Subcutaneous adipose tissue (tissue), 4 donors: ENCODE results near the gene TMEM163. TPM values are rescaled to one million over a fixed set of nuclear protein-coding genes. Genes with fewer than 3 reads are reported as not detected.

Experiments used
- CTCF ChIP-seq: fragments of 450-650 bp; IDR thresholded peaks from one replicate; pipeline ENCODE4 v1.5.1; 2016; ENCODE audit warnings: low read depth, mild to moderate bottlenecking, control low read depth, antibody characterized with exemption, moderate library complexity
- total RNA-seq, 4 donors: library from RNA; depleted of rRNA; stranded (reverse); fragments of >200 nt; gene quantifications; one replicate each; pipeline ENCODE4 v1.1.0, GENCODE V29; 2016

Gene TMEM163
- total RNA-seq, 4 donors from 2014 or later = 0.16 to 3.2 TPM; not detected in 2

DNA sequence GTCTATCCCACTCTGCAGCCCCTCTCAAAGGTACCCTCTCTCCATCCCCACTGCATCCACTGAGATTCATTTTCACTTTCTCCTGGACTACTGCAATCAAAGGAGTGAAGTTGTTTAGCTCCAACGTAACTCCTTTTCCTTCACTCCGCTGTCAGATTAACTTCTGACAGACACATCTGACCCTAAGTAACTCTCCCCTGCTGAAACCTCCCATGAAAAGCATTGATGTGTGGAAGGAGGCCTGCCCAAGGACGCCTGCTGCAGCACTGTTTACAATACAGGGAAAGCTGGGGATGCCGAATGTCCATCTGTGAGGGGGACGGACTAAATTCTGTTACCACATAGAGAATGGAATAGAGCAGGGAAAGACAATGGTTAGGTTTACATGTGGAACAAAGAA lies 114.8 kb downstream of the TMEM163 start:
- no peak for TF ChIP-seq CTCF

GRCh38 chr2:134602666-134603065 lies 116.1 kb downstream of the TMEM163 start:
- no peak for TF ChIP-seq CTCF

- no peak for TF ChIP-seq CTCF
These were observed 117.5 kb downstream of the TMEM163 start for GRCh38 chr2:134601264-134601663.

GRCh38 chr2:134600208-134600607 lies 118.6 kb downstream of the TMEM163 start:
- TF ChIP-seq CTCF = no peak

DNA sequence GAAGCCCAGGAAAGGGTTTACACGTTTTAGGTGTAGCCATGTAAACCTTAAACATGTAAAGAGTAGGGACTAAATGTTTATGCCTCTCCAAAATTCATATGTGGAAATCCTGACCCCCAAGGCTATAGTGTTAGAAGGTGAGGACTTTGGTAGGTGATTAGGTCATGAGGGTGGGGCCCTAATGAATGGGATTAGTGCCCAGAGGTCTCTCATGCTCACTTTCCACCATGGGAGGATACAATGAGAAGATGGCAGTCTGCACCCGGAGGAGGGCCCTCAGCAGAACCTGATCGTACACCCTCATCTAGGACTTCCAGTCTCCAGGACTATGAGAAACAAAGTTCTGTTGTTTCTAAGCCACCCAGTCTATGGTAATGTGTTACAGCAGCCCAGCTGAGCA lies 119.6 kb downstream of the TMEM163 start:
- no peak for TF ChIP-seq CTCF

DNA sequence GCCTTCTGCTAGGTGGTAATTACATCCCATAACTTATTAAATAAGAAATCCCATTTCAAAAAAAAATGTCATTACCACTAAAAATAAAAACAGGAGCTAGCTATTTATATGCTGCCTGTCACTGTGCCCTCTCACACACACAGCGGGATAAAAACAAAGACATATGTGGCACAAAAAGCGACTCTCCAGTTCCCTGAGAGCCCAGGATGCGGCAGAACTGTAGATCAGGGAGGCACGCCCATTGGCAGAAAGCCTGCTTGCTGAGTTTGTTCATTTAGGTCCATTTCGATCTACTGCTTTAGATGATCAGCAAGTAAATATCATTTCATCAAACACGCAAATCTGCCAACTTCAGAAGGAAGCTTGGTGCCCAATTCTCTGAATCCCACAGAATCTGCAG lies 124.4 kb downstream of the TMEM163 start:
- TF ChIP-seq CTCF = no peak

DNA sequence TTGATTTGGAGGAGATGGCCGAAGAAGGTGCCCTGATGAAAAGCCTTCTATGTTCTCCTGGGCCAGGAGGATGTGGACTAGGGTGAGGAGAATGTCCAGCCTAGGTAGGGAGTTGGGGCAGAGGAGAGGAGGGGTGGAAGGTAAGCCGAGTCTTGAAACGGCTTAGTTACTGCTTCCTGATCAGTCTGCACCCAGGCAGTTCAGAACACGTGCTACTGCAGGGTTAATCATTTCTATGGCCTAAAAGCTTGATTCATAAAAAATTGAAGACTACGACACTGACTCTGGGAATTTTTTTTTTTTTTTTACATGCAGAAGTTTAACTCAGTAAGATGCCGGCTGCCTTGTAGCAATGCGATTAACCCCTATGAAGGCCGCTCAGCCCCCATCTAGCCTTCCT lies 125.3 kb downstream of the TMEM163 start:
- TF ChIP-seq CTCF = no peak
